Kidney epithelial cell (primary cell): ENCODE measurements around the gene TMPRSS11D. TPM values are rescaled to one million over a fixed set of nuclear protein-coding genes. Genes with fewer than 3 reads are reported as not detected.
A peak's percentile ranks its signal among the peaks of the same experiment; 100 is the strongest.

ENCODE experiments used
- DNase-seq: peaks from one replicate; pipeline ENCODE4 v3.0.0-alpha.2; 2010; ENCODE audit warnings: low read depth
- H3K27me3 ChIP-seq: 2 replicates; pipeline ENCODE4 v1.6.0; 2011; ENCODE audit warnings: low read length; ENCODE audit not compliant: control insufficient read depth, insufficient read depth
- H3K36me3 ChIP-seq: 2 replicates; pipeline ENCODE4 v1.5.1; 2011; ENCODE audit warnings: low read length; ENCODE audit not compliant: control insufficient read depth, insufficient read depth
- H3K4me3 ChIP-seq: 2 replicates; pipeline ENCODE4 v1.5.1; 2011; ENCODE audit warnings: low read depth, mild to moderate bottlenecking, control low read depth, low read length
- total RNA-seq: library from RNA; depleted of rRNA; stranded (reverse); fragments of >200 nt; gene quantifications from 2 replicates; pipeline ENCODE4 v1.2.3, GENCODE V29; 2015
- TF ChIP-seq, protein P1 (sequence below): IDR thresholded peaks from 2 replicates; pipeline ENCODE4 v1.5.1; 2011; ENCODE audit warnings: mild to moderate bottlenecking, moderate library complexity, low read length, control low read depth, inconsistent platforms; ENCODE audit not compliant: insufficient read depth, poor library complexity, severe bottlenecking

Gene TMPRSS11D
- total RNA-seq, 1 donor from 2014 or later = not detected

DNA sequence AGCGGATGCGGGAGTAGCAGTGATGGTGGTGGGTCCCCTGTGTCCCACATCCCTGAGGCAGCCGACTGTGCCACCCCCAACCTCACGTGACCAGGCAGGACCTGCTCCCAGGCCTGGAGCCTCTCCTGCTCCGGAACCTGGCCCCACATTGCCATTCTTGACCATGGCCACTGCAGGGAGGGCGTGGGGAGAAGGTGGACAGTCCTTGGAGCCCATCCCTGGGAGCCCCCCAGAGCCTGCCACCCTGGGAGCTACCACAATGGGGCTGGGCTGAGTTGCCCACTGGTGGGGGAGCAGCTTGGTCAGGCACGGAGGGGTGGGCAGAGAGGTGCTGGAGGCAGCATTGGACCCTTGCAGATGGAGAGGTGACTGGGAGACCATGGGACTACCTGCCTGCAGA, 42.7 kb upstream of the TMPRSS11D start:
- H3K27me3 ChIP-seq = no peaks in the 10 kb centered on the region
- no peaks in the 10 kb centered on the region for H3K36me3 ChIP-seq
- DNase-seq = no peak
- no peak overlapping the region for H3K4me3 ChIP-seq
- TF ChIP-seq, protein P1, sequence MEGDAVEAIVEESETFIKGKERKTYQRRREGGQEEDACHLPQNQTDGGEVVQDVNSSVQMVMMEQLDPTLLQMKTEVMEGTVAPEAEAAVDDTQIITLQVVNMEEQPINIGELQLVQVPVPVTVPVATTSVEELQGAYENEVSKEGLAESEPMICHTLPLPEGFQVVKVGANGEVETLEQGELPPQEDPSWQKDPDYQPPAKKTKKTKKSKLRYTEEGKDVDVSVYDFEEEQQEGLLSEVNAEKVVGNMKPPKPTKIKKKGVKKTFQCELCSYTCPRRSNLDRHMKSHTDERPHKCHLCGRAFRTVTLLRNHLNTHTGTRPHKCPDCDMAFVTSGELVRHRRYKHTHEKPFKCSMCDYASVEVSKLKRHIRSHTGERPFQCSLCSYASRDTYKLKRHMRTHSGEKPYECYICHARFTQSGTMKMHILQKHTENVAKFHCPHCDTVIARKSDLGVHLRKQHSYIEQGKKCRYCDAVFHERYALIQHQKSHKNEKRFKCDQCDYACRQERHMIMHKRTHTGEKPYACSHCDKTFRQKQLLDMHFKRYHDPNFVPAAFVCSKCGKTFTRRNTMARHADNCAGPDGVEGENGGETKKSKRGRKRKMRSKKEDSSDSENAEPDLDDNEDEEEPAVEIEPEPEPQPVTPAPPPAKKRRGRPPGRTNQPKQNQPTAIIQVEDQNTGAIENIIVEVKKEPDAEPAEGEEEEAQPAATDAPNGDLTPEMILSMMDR = no peak

- H3K27me3 ChIP-seq = no peaks in the 10 kb centered on the region
- TF ChIP-seq, protein P1 = no peak
- no peak for DNase-seq
- no peak overlapping the region for H3K4me3 ChIP-seq
- no peaks in the 10 kb centered on the region for H3K36me3 ChIP-seq
These were observed 38.9 kb upstream of the TMPRSS11D start for GRCh38 chr4:67922697-67923096.

DNA sequence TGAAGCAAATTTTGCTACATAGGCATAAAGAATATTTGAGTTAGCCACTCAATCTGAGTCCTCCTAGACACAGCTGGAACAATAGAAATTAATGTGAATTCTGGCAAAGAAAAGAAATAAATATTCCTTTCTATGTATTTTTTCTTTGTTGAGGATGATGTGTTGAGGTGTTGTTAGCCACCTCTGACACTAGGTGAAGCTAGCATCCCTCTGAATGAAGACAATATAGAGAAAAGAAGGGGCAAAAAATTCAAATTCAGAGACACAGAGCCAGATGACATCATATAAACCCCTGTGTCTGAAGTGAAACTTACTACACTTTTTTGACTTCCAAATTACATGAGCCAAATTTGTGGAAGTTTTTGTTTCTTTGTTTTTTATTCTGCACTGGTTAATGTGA, 34.6 kb upstream of the TMPRSS11D start:
- DNase-seq = no peak
- H3K27me3 ChIP-seq = no peaks in the 10 kb centered on the region
- H3K36me3 ChIP-seq = no peaks in the 10 kb centered on the region
- no peak overlapping the region for H3K4me3 ChIP-seq
- TF ChIP-seq, protein P1 = peak; percentile 54

- TF ChIP-seq, protein P1 = no peak
- no peak for DNase-seq
- Histone ChIP-seq H3K4me3 (no peak overlapping the region), H3K27me3 (no peaks in the 10 kb centered on the region), H3K36me3 (no peaks in the 10 kb centered on the region)
These were observed 31.7 kb upstream of the TMPRSS11D start for GRCh38 chr4:67915400-67915966.

GRCh38 chr4:67912080-67912479, 28.3 kb upstream of the TMPRSS11D start:
- DNase-seq = no peak
- TF ChIP-seq, protein P1 = no peak
- Histone ChIP-seq H3K36me3 (no peaks in the 10 kb centered on the region), H3K4me3 (no peak overlapping the region), H3K27me3 (no peaks in the 10 kb centered on the region)

DNA sequence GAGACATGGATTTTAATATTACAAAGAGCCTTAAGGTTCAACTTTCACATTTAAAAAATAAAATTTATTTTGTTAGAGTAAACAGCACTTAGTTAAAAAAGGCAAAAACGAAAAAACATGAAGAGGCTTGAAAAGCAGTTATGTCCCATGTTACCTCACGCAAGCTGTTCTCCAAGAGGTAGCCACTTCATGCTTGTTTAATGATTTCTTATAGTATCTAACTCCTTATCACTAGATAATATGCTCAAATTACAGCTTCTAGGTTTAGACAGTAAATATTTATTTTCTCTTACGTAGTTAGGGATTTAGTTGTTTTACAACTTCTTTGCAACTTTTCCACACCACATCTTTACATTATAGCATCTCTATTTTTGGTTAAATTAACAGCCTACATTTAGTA, 27.8 kb upstream of the TMPRSS11D start:
- DNase-seq = no peak
- Histone ChIP-seq H3K36me3 (no peaks in the 10 kb centered on the region), H3K4me3 (no peak overlapping the region), H3K27me3 (no peaks in the 10 kb centered on the region)
- TF ChIP-seq, protein P1 = no peak
